Tibial nerve (tissue), 3 donors: ENCODE data around the gene MARCHF5.

Source experiments
- CTCF ChIP-seq, 5 experiments: fragments of 200-600 bp in 3 of 5; fragments of 450-650 bp in 2 of 5; sonication (generic) in 3 of 5; IDR thresholded peaks; one replicate each; pipeline ENCODE4 v1.5.1; 2016 to 2019; ENCODE audit warnings: antibody characterized with exemption in 5 of 5, mild to moderate bottlenecking in 3 of 5, moderate library complexity in 2 of 5
- POLR2A ChIP-seq, 2 donors: fragments of 450-650 bp; IDR thresholded peaks; one replicate each; pipeline ENCODE4 v1.6.1; 2017; ENCODE audit warnings: antibody characterized with exemption in 2 of 2, mild to moderate bottlenecking in 2 of 2, moderate library complexity in 2 of 2

- TF ChIP-seq CTCF (IDR thresholded peaks at IDR 0.05), result no peak
- TF ChIP-seq POLR2A (IDR thresholded peaks at IDR 0.05), result no peak
Measured at GRCh38 chr10:92327445-92328433, 36.8 kb downstream of the MARCHF5 start.
